Trophoblast cell (in vitro differentiated cells and primary cell): ENCODE data around the gene BBS9.

Experiments used
- DNase-seq, 2 donors: peaks; one replicate each; pipeline ENCODE4 v3.0.0-alpha.2; 2016
- H2AFZ ChIP-seq: 2 replicates; pipeline ENCODE4 v1.6.1; 2013; ENCODE audit warnings: low read length, moderate library complexity, mild to moderate bottlenecking; ENCODE audit not compliant: insufficient read depth, poor library complexity
- H2AK5ac ChIP-seq: 2 replicates; pipeline ENCODE4 v1.6.1; 2013; ENCODE audit warnings: mild to moderate bottlenecking, low read length
- H2BK120ac ChIP-seq: 2 replicates; pipeline ENCODE4 v1.6.1; 2013; ENCODE audit warnings: low read length, mild to moderate bottlenecking, moderate library complexity; ENCODE audit not compliant: insufficient read depth, poor library complexity
- H2BK12ac ChIP-seq: 2 replicates; pipeline ENCODE4 v1.6.1; 2013; ENCODE audit warnings: mild to moderate bottlenecking, low read length, moderate library complexity
- H2BK5ac ChIP-seq: 2 replicates; pipeline ENCODE4 v1.6.1; 2013; ENCODE audit warnings: low read length, low read depth, moderate library complexity, mild to moderate bottlenecking; ENCODE audit not compliant: poor library complexity
- H3K14ac ChIP-seq: 2 replicates; pipeline ENCODE4 v1.6.1; 2013; ENCODE audit warnings: mild to moderate bottlenecking, low read length
- H3K18ac ChIP-seq: 2 replicates; pipeline ENCODE4 v1.6.1; 2013; ENCODE audit warnings: mild to moderate bottlenecking, low read length
- H3K23ac ChIP-seq: 2 replicates; pipeline ENCODE4 v1.6.1; 2013; ENCODE audit warnings: low read length
- H3K27ac ChIP-seq: 2 replicates; pipeline ENCODE4 v1.5.1; 2013; ENCODE audit warnings: low read depth, mild to moderate bottlenecking, inconsistent platforms, low read length, moderate library complexity
- H3K27me3 ChIP-seq: 2 replicates; pipeline ENCODE4 v1.6.1; 2013; ENCODE audit warnings: inconsistent platforms, mild to moderate bottlenecking, low read length, moderate library complexity; ENCODE audit not compliant: insufficient read depth
- H3K36me3 ChIP-seq, 2 experiments: 1 replicate in 1 of 2; 2 replicates in 1 of 2; pipeline ENCODE4 v1.6.1; 2013; ENCODE audit warnings: low read length in 2 of 2, mild to moderate bottlenecking in 2 of 2, moderate library complexity in 1 of 2; ENCODE audit not compliant: insufficient read depth in 2 of 2, control insufficient read depth in 1 of 2
- H3K4ac ChIP-seq: 2 replicates; pipeline ENCODE4 v1.6.1; 2013; ENCODE audit warnings: low read depth, mild to moderate bottlenecking, low read length, moderate library complexity
- H3K4me1 ChIP-seq, 2 experiments: 1 replicate in 1 of 2; 2 replicates in 1 of 2; pipeline ENCODE4 v1.6.1; 2013; ENCODE audit warnings: low read length in 2 of 2, mild to moderate bottlenecking in 2 of 2, moderate library complexity in 1 of 2; ENCODE audit not compliant: insufficient read depth in 2 of 2, control insufficient read depth in 1 of 2
- H3K4me2 ChIP-seq: 2 replicates; pipeline ENCODE4 v1.6.1; 2013; ENCODE audit warnings: inconsistent platforms, mild to moderate bottlenecking, low read length, moderate library complexity
- H3K4me3 ChIP-seq: 2 replicates; pipeline ENCODE4 v1.5.1; 2013; ENCODE audit warnings: mild to moderate bottlenecking, low read depth, low read length, inconsistent platforms
- H3K79me1 ChIP-seq: one replicate; pipeline ENCODE4 v1.6.1; 2013; ENCODE audit warnings: low read length
- H3K79me2 ChIP-seq: 2 replicates; pipeline ENCODE4 v1.6.1; 2013; ENCODE audit warnings: low read length, mild to moderate bottlenecking; ENCODE audit not compliant: control insufficient read depth, insufficient read depth, poor library complexity
- H3K9ac ChIP-seq: 2 replicates; pipeline ENCODE4 v1.6.1; 2013; ENCODE audit warnings: mild to moderate bottlenecking, low read length
- H3K9me3 ChIP-seq: 2 replicates; pipeline ENCODE4 v1.6.1; 2013; ENCODE audit warnings: low read depth, mild to moderate bottlenecking, control low read depth, inconsistent platforms, low read length; ENCODE audit not compliant: insufficient read depth
- H4K12ac ChIP-seq: 2 replicates; pipeline ENCODE4 v1.6.1; 2013; ENCODE audit warnings: low read depth, mild to moderate bottlenecking, low read length, moderate library complexity
- H4K8ac ChIP-seq: 2 replicates; pipeline ENCODE4 v1.6.1; 2013; ENCODE audit warnings: low read depth, mild to moderate bottlenecking, low read length, moderate library complexity
- H4K91ac ChIP-seq: one replicate; pipeline ENCODE4 v1.6.1; 2013; ENCODE audit warnings: low read depth, mild to moderate bottlenecking, low read length, moderate library complexity
- WGBS: extraction: QIAGEN DNeasy Blood & Tissue Kit; methylation state at CpG from one replicate; pipeline ENCODE4 v1.1.7; 2013; ENCODE audit warnings: missing lambda C conversion rate; ENCODE audit not compliant: insufficient read length, insufficient coverage; ENCODE audit errors: extremely low coverage; 5-methylcytosine and 5-hydroxymethylcytosine counted together

Gene BBS9

DNA sequence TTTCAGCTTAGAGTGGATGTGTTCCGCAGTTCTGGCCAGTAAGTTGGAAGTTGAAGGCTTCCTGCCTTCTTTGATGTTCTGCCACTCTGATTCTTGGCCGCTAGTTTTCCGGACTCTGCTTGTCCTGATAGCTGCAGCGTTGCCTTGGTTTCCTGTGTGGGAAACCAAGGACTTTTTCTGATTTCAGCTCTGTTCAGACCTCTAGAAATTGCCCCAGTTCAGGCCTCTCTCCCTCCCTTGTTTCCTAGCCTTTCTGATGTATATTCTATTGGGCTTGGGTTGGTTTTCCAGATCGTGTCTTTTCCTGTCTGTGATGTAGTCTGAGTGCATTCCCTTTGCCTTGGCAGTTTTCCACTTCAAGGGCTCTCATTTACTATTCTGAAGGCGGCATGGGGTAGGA is 318.7 kb downstream of the BBS9 start:
- no peaks in the 10 kb centered on the region for H3K79me2 ChIP-seq
- no peak overlapping the region for H3K4ac ChIP-seq
- H2AK5ac ChIP-seq, result no peak overlapping the region
- no peak overlapping the region for H3K27ac ChIP-seq
- H3K9ac ChIP-seq, result no peak overlapping the region
- H2BK5ac ChIP-seq, result no peak overlapping the region
- H3K27me3 ChIP-seq, result no peaks in the 10 kb centered on the region
- no peak overlapping the region for H3K4me3 ChIP-seq
- H3K18ac ChIP-seq, result no peak overlapping the region
- no peak overlapping the region for H2BK120ac ChIP-seq
- no peak overlapping the region for H4K12ac ChIP-seq
- no peak overlapping the region for H3K14ac ChIP-seq
- H3K9me3 ChIP-seq, result no peaks in the 10 kb centered on the region
- H4K91ac ChIP-seq, result no peak overlapping the region
- no peaks in the 10 kb centered on the region for H3K79me1 ChIP-seq
- H4K8ac ChIP-seq, result no peak overlapping the region
- no CpG with 5 or more reads among the region's 6 CpGs for WGBS
- H3K4me1 ChIP-seq, result peaks cover 0 to 2% of the 10 kb centered on the region in 2 experiments
- H2BK12ac ChIP-seq, result no peak overlapping the region
- H3K4me2 ChIP-seq, result no peak overlapping the region
- no peak overlapping the region for H2AFZ ChIP-seq
- no peaks in the 10 kb centered on the region for H3K36me3 ChIP-seq
- DNase-seq, result no peak
- no peak overlapping the region for H3K23ac ChIP-seq

DNA sequence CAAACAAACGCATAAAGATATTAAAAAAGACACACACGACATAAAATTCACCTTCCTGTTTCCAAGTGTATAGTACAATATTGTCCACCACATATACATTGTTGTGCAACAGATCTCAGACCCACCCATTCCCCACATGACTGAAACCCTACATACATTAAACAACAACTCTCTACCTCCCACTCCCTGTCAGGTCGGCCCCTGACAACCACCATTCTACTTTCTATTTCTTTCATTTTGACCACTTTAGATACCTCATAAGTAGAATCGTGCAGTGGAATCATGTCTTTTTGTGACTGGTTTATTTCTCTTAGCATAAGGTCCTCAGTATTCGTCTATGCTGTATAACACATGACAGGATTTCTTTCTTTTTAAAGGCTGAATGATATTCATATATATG is 320.5 kb downstream of the BBS9 start:
- Histone ChIP-seq H2BK12ac (no peak overlapping the region), H4K8ac (no peak overlapping the region), H3K14ac (no peak overlapping the region), H4K91ac (no peak overlapping the region), H2AFZ (no peak overlapping the region), H4K12ac (no peak overlapping the region), H3K4me2 (no peak overlapping the region), H3K36me3 (no peaks in the 10 kb centered on the region), H3K9ac (no peak overlapping the region), H3K4me1 (peaks cover 0 to 2% of the 10 kb centered on the region in 2 experiments), H3K27me3 (no peaks in the 10 kb centered on the region), H3K27ac (no peak overlapping the region), H3K4me3 (no peak overlapping the region), H3K79me2 (no peaks in the 10 kb centered on the region), H3K23ac (no peak overlapping the region), H2AK5ac (no peak overlapping the region), H2BK5ac (no peak overlapping the region), H3K79me1 (no peaks in the 10 kb centered on the region), H2BK120ac (no peak overlapping the region), H3K18ac (no peak overlapping the region), H3K4ac (no peak overlapping the region), H3K9me3 (no peaks in the 10 kb centered on the region)
- DNase-seq, result no peak
- WGBS, result no CpG with 5 or more reads among the region's 5 CpGs

DNA sequence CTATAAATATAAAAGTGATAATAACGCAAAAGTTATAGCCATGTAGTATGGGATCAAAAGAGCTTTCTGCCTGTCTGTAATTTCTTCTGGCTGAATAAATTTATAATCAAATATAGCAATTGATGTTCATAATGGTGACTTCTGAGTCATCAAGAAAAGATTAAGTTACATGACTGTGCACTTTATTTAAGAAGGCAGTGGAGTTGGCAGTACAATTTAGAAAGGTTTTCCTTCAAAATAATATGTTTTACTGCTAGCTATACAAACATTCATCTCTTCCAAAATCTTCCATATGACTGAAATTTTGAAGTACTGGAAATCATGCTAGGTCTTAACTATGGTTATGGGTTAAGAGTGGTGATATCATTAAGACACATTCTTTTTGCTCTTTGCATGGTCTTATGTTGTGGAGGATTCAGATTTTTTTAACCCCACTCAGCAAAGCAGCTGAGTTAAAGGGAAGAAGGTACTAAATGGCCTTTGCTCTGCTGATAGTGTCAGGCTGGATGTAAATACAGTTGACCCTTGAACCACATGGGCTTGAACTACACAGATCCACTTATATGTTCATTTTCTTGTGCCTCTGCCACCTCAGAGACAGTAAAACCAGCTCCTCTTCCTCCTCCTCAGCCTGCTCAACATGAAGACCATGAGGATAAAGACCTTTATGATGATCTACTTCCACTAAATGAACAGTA is 323.6 kb downstream of the BBS9 start:
- H3K23ac ChIP-seq, result no peak overlapping the region
- no CpG with 5 or more reads among the region's 1 CpG for WGBS
- H3K27ac ChIP-seq, result no peak overlapping the region

DNA sequence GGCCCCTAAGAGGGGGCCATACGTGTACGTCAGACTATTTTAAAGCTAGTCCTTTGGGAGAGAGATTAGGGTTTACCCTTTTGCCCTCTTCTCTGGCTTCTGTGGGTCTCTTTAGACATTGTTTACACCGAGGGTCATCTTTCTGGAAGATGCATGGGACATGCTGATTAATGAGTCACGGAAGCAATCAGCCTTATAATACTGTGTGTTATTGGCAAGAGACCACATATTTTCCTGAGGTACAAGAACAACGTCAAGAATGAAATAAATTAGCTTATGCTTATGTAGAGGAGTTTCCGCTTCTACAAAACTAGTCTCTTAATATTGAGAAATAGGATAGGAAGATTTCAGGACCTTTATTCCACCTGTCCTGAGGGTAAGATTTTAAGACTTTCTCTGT is 327.7 kb downstream of the BBS9 start:
- H3K27me3 ChIP-seq, result no peaks in the 10 kb centered on the region
- WGBS, result no CpG with 5 or more reads among the region's 6 CpGs
- H3K4ac ChIP-seq, result no peak overlapping the region
- H3K23ac ChIP-seq, result no peak overlapping the region
- no peak overlapping the region for H3K18ac ChIP-seq
- H3K79me1 ChIP-seq, result no peaks in the 10 kb centered on the region
- no peak overlapping the region for H4K8ac ChIP-seq
- H2AK5ac ChIP-seq, result no peak overlapping the region
- H4K91ac ChIP-seq, result no peak overlapping the region
- no peak overlapping the region for H2BK12ac ChIP-seq
- no peaks in the 10 kb centered on the region for H3K9me3 ChIP-seq
- no peak overlapping the region for H3K4me2 ChIP-seq
- H4K12ac ChIP-seq, result no peak overlapping the region
- H3K4me1 ChIP-seq, result no peaks in the 10 kb centered on the region
- H3K79me2 ChIP-seq, result no peaks in the 10 kb centered on the region
- H2BK120ac ChIP-seq, result no peak overlapping the region
- H3K14ac ChIP-seq, result no peak overlapping the region
- no peak overlapping the region for H3K9ac ChIP-seq
- no peak for DNase-seq
- H2BK5ac ChIP-seq, result no peak overlapping the region
- H3K27ac ChIP-seq, result no peak overlapping the region
- no peak overlapping the region for H2AFZ ChIP-seq
- H3K36me3 ChIP-seq, result no peaks in the 10 kb centered on the region
- no peak overlapping the region for H3K4me3 ChIP-seq

More for the DNA sequence above, 323.6 kb downstream of the BBS9 start:
- no peaks in the 10 kb centered on the region for H3K79me1 ChIP-seq
- no peak overlapping the region for H4K91ac ChIP-seq
- DNase-seq, result no peak
- no peaks in the 10 kb centered on the region for H3K9me3 ChIP-seq
- no peak overlapping the region for H2BK120ac ChIP-seq
- H3K4me3 ChIP-seq, result no peak overlapping the region
- no peak overlapping the region for H3K14ac ChIP-seq
- no peak overlapping the region for H3K4ac ChIP-seq
- no peak overlapping the region for H4K12ac ChIP-seq
- H3K27me3 ChIP-seq, result no peaks in the 10 kb centered on the region
- no peak overlapping the region for H2AK5ac ChIP-seq
- no peak overlapping the region for H2AFZ ChIP-seq
- no peak overlapping the region for H2BK5ac ChIP-seq
- H3K4me2 ChIP-seq, result no peak overlapping the region
- no peak overlapping the region for H3K18ac ChIP-seq
- H3K9ac ChIP-seq, result no peak overlapping the region
- no peaks in the 10 kb centered on the region for H3K79me2 ChIP-seq
- H2BK12ac ChIP-seq, result no peak overlapping the region
- H4K8ac ChIP-seq, result no peak overlapping the region
- peaks cover 0 to 2% of the 10 kb centered on the region in 2 experiments for H3K4me1 ChIP-seq
- no peaks in the 10 kb centered on the region for H3K36me3 ChIP-seq
